Heart left ventricle (tissue), 16 donors: ENCODE data around the gene PPM1F. TPM values are rescaled to one million over a fixed set of nuclear protein-coding genes. Genes with fewer than 3 reads are reported as not detected.

Source experiments
- ATAC-seq, 4 donors: fragments of 200-7000 bp; cut with Tn5 transposase; one replicate each; pipeline ENCODE4 v1.9.1; 2020 to 2022; ENCODE audit warnings: moderate library complexity in 4 of 4, mild to moderate bottlenecking in 3 of 4, moderate number of reproducible peaks in 1 of 4
- DNase-seq, 5 donors: peaks; one replicate each; pipeline ENCODE4 v3.0.0-alpha.2; 2020
- H3K27ac ChIP-seq, 12 donors: fragments of 200-600 bp; sonication (generic) in 4 of 12; one replicate each; pipeline versions ENCODE4 v1.5.0 to v1.8.0; 2016 to 2022; ENCODE audit warnings: mild to moderate bottlenecking in 2 of 12
- H3K27me3 ChIP-seq, 9 donors: fragments of 200-600 bp; sonication (generic) in 2 of 9; one replicate each; pipeline versions ENCODE4 v1.5.1 to v1.8.0; 2016 to 2022; ENCODE audit warnings: mild to moderate bottlenecking in 3 of 9
- H3K36me3 ChIP-seq, 9 donors: fragments of 200-600 bp; sonication (generic) in 2 of 9; one replicate each; pipeline versions ENCODE4 v1.5.0 to v1.8.0; 2018 to 2022; ENCODE audit warnings: mild to moderate bottlenecking in 2 of 9
- H3K4me1 ChIP-seq, 12 donors: fragments of 200-600 bp; sonication (generic) in 4 of 12; one replicate each; pipeline versions ENCODE4 v1.5.0 to v1.8.0; 2016 to 2022; ENCODE audit warnings: mild to moderate bottlenecking in 3 of 12
- H3K4me3 ChIP-seq, 12 donors: fragments of 200-600 bp; sonication (generic) in 4 of 12; one replicate each; pipeline versions ENCODE4 v1.5.0 to v1.8.0; 2017 to 2022; ENCODE audit warnings: mild to moderate bottlenecking in 9 of 12, moderate library complexity in 4 of 12
- H3K9me3 ChIP-seq, 12 donors: fragments of 200-600 bp; sonication (generic) in 4 of 12; one replicate each; pipeline versions ENCODE4 v1.5.0 to v1.8.0; 2016 to 2022; ENCODE audit warnings: mild to moderate bottlenecking in 1 of 12
- POLR2A ChIP-seq, 2 donors: fragments of 450-650 bp; IDR thresholded peaks; one replicate each; pipeline ENCODE4 v1.6.1; 2017; ENCODE audit warnings: antibody characterized with exemption in 2 of 2, mild to moderate bottlenecking in 2 of 2, moderate library complexity in 2 of 2
- WGBS, 4 donors: extraction: QIAGEN DNeasy Blood & Tissue Kit in 2 of 4; methylation state at CpG; one replicate each; pipeline versions ENCODE4 v1.1.5 to v1.1.7; 2013 to 2018; 5-methylcytosine and 5-hydroxymethylcytosine counted together
- intact Hi-C, 10 donors: fragments of 100-400 bp; cut with DNase I; formaldehyde crosslinking; loops; one replicate each; pipeline versions ENCODE4 v1.11.1 to v1.14.2; 2022
- polyA plus RNA-seq, 2 donors: library from polyadenylated mRNA; stranded (reverse); fragments of 200-250 nt; gene quantifications; one replicate each; pipeline ENCODE4 v1.2.3, GENCODE V29; 2013
- total RNA-seq, 9 donors: library from RNA; depleted of rRNA in 2 of 9; stranded (reverse); fragments of >200 nt in 2 of 9; fragmentation: NEBNext Ultra II Directional in 3 of 9; extraction: Animal tissue kit (Norgen Biotek cat#: 25700) in 3 of 9; gene quantifications; one replicate each; pipeline versions ENCODE4 v1.1.0 to v1.2.4, GENCODE V29; 2016 to 2023
- TF ChIP-seq, protein P1 (sequence below), 12 donors: fragments of 200-600 bp; sonication (generic) in 4 of 12; IDR thresholded peaks; one replicate each; pipeline versions ENCODE4 v1.5.0 to v1.8.0; 2018 to 2022; ENCODE audit warnings: antibody characterized with exemption in 12 of 12, mild to moderate bottlenecking in 5 of 12
- donor health status: ischemic (EF 13 %, LVEDD 7.1; RV severe dilation, severe dysfunction).
- donor health status: healthy with polysubstance abuse.
- donor health status: DM: no; HTN: yes; CAD: no.
- donor health status: DM: no; HTN: no; CAD: no.
- donor health status: ischemic (EF 25% LVEDD 6.9; RV normal size, moderate dysfunction).
- donor health status: ischemic (EF 25% LVEDD 5.7; RV mildly dilated, moderate dysfunction).
- donor health status: healthy.
- donor health status: DM: yes; HTN: yes; CAD: no.
- donor health status: ischemic (EF 35%, LVEDD 5.7; RV mildly dilated, moderate dysfunction).
- donor health status: nonischemic (EF 11% LVEDD 7.7; RV severe dilation, severe dysfunction).
- donor health status: DM: yes; HTN: yes; CAD: no.
- donor health status: PGD.
- donor health status: ischemic (EF 29% LVEDD 5.4; RV normal size, mild dysfunction).
- donor health status: nonischemic (EF 23%, LVEDD 6.1; RV moderate dilation, normal function).

The PPM1F gene
- total and polyA plus RNA-seq, 11 donors: 12.1 to 51.1 (median 20.2) TPM

DNA sequence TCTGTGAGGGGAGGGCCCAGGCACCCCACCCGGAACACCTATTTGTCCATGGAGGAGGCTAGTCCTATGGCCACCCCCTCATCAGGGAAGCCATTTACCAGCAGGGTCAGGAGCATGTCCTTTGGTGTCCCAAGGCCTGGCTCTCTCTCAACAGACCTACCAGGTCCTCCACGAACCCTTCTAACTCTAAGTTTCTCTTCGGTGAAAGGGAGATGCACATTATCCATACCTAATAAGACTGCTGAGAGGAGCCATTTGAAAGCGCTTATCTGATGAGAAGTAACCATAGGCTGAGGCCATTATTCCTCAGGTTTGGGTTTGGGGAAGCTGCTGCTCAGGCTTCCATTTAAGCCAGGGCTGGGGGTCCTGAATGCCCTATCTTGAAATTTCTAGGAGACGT, 39.1 kb upstream of the PPM1F start:
- H3K36me3 ChIP-seq: no peaks in the 10 kb centered on the region
- TF ChIP-seq POLR2A (IDR thresholded peaks at IDR 0.05): no peak
- TF ChIP-seq, protein P1, sequence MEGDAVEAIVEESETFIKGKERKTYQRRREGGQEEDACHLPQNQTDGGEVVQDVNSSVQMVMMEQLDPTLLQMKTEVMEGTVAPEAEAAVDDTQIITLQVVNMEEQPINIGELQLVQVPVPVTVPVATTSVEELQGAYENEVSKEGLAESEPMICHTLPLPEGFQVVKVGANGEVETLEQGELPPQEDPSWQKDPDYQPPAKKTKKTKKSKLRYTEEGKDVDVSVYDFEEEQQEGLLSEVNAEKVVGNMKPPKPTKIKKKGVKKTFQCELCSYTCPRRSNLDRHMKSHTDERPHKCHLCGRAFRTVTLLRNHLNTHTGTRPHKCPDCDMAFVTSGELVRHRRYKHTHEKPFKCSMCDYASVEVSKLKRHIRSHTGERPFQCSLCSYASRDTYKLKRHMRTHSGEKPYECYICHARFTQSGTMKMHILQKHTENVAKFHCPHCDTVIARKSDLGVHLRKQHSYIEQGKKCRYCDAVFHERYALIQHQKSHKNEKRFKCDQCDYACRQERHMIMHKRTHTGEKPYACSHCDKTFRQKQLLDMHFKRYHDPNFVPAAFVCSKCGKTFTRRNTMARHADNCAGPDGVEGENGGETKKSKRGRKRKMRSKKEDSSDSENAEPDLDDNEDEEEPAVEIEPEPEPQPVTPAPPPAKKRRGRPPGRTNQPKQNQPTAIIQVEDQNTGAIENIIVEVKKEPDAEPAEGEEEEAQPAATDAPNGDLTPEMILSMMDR (IDR thresholded peaks at IDR 0.05): no peak
- no peaks in the 10 kb centered on the region for H3K9me3 ChIP-seq
- peaks cover 0 to 7% (median 0%) of the 10 kb centered on the region in 9 donors for H3K27me3 ChIP-seq
- intact Hi-C loops: no loop called here
- no peak for ATAC-seq
- H3K27ac ChIP-seq: no peak overlapping the region
- WGBS, 4 donors: 86 to 96% (median 91%) methylated on average over 4 to 5 of the region's 5 CpGs
- H3K4me1 ChIP-seq: no peaks in the 10 kb centered on the region
- H3K4me3 ChIP-seq: no peak overlapping the region
- DNase-seq: no peak

DNA sequence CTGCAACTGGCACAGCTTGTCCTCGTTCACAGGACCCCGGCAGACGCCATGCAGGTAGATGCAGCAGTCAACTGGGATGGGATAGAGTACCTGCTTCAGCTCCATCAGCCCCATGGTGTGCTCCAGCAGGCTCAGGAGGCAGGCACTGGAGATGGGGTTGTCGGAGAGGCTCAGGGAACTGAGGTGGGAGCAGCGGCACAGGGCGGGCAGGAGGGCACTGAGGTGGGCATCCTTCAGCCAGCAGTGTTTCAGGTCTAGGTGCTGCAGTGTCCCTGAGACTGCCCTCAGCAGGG, 38.6 kb upstream of the PPM1F start:
- ATAC-seq (no peak), DNase-seq (no peak)
- Histone ChIP-seq H3K27ac (no peak overlapping the region), H3K27me3 (peaks cover 0 to 7% (median 0%) of the 10 kb centered on the region in 9 donors), H3K9me3 (no peaks in the 10 kb centered on the region), H3K4me1 (no peaks in the 10 kb centered on the region), H3K36me3 (no peaks in the 10 kb centered on the region), H3K4me3 (no peak overlapping the region)
- intact Hi-C loops: no loop called here
- no peak for TF ChIP-seq POLR2A (IDR thresholded peaks at IDR 0.05)
- TF ChIP-seq, protein P1 (IDR thresholded peaks at IDR 0.05): no peak
- WGBS, 4 donors: 78 to 87% (median 83%) methylated on average over 6 of the region's 6 CpGs

DNA sequence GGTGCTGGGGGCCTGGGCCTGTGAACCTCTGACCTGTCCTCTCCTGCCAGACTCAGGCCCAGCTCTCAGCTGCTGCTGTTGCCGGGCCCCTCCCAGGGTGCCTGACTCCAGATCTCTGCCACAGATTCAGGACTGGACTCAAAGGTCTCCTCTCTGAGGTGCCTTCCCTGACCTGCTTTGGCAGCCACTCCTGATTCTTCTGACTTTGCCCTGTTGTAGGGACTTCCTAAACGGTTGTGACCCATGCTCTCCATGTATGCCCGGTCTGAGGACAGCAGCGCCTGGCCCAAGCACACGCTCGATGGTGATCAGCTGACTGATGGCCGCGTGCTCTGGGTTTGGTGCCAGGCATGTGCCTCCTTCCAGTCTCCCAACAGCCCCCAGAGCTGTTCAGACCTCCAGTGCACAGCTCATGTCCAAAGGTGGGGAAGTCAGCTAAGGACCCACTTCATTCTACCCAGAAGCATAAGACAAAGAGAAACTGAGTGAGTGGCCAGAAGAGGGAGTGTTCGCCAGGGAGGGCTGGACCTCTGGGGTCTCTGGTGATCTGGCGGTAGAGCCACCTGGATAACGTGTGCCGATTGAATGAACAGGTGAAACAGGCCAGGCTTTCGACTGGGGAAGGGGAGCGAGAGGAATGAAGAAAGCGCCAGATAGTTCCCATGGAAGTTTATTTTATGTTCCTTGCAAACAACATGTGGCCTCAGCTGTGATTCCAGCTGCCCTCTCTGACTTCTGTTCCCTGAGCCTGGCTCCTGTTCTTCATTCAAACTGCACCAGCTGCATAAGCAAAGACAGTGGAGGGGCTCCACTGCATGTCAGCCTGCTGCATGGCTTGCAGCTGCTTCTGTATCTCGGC, 38.0 kb upstream of the PPM1F start:
- no peaks in the 10 kb centered on the region for H3K36me3 ChIP-seq
- TF ChIP-seq POLR2A (IDR thresholded peaks at IDR 0.05): no peak
- TF ChIP-seq, protein P1 (IDR thresholded peaks at IDR 0.05): no peak
- no peak for ATAC-seq
- H3K9me3 ChIP-seq: no peaks in the 10 kb centered on the region
- intact Hi-C loops: no loop called here
- DNase-seq: no peak
- no peaks in the 10 kb centered on the region for H3K4me1 ChIP-seq
- no peak overlapping the region for H3K27ac ChIP-seq
- peaks cover 0 to 7% (median 0%) of the 10 kb centered on the region in 9 donors for H3K27me3 ChIP-seq
- 73 to 81% (median 77%) methylated on average over 16 of the region's 16 CpGs for WGBS, 4 donors
- no peak overlapping the region for H3K4me3 ChIP-seq

DNA sequence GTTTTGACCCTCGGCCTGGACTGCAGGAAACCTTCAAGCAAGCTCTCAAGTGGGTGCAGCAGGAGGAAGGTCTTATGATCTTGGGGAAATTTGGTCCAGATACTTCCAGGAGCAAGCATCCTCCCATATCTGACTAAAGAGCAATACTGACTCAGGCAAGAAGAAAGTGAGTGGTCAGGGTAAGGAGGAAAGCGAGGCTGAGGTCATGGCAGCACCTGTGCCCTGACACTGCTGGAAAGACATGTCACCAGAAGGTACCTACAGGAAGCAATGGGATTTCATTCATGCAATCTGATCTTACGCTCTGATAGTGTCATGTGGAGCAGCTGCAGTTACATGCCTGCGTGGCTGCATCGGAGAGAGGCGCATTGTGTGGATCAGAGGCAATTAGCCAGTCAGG, 36.4 kb upstream of the PPM1F start:
- no peak overlapping the region for H3K27ac ChIP-seq
- DNase-seq (no peak), ATAC-seq (no peak)
- no peaks in the 10 kb centered on the region for H3K36me3 ChIP-seq
- H3K9me3 ChIP-seq: no peaks in the 10 kb centered on the region
- no peaks in the 10 kb centered on the region for H3K4me1 ChIP-seq
- peaks cover 0 to 7% (median 0%) of the 10 kb centered on the region in 9 donors for H3K27me3 ChIP-seq
- no peak overlapping the region for H3K4me3 ChIP-seq
- WGBS, 4 donors: 79 to 84% (median 81%) methylated on average over 6 of the region's 6 CpGs
- TF ChIP-seq POLR2A (IDR thresholded peaks at IDR 0.05): no peak
- TF ChIP-seq, protein P1 (IDR thresholded peaks at IDR 0.05): no peak
- intact Hi-C loops: no loop called here
